ENCODE data around the gene CEBPZ. TPM values are rescaled to one million over a fixed set of nuclear protein-coding genes. Genes with fewer than 3 reads are reported as not detected.
A peak's percentile ranks its signal among the peaks of the same experiment; 100 is the strongest.

CEBPZ gene
- total and polyA plus RNA-seq, 10 of the 15 experiments (the other 5 are each of a cell fraction or from before 2014, with no cell fraction given): 29.4 to 89.2 (median 49.5) TPM

- TF ChIP-seq STAT3 (IDR thresholded peaks at IDR 0.05; ENCODE audit: low read depth, low read length): no peak
- peak; percentile 82 for TF ChIP-seq NKRF (conservative IDR thresholded peaks at IDR 0.05)
- peak; percentile 74 for TF ChIP-seq BACH1 (IDR thresholded peaks at IDR 0.05; ENCODE audit: borderline replicate concordance)
- TF ChIP-seq E2F4 (IDR thresholded peaks at IDR 0.05; ENCODE audit: low read depth, low read length): no peak
- TF ChIP-seq ATF7 (IDR thresholded peaks at IDR 0.05; ENCODE audit: low read depth): peak; percentile 36; the same call in 1 of the 2 replicates
- no peak for TF ChIP-seq FOS (IDR thresholded peaks at IDR 0.05; ENCODE audit: borderline replicate concordance, extremely low read depth, insufficient read length)
- TF ChIP-seq ATF2 (IDR thresholded peaks at IDR 0.05; ENCODE audit: low read length): no peak
- TF ChIP-seq IRF5 (IDR thresholded peaks at IDR 0.05; ENCODE audit: borderline replicate concordance): no peak
- TF ChIP-seq MTA2 (IDR thresholded peaks at IDR 0.05; ENCODE audit: low read depth): no peak; the same call in 1 of the 2 replicates
- TF ChIP-seq SIX5 (IDR thresholded peaks at IDR 0.05; ENCODE audit: low read depth, low read length, severe bottlenecking): no peak
- TF ChIP-seq MYC (IDR thresholded peaks at IDR 0.05; ENCODE audit: insufficient read depth, insufficient read length, insufficient replicate concordance, low read length, severe bottlenecking): no peak
- TF ChIP-seq SKIL (IDR thresholded peaks at IDR 0.05; ENCODE audit: low read depth, poor library complexity, severe bottlenecking): no peak
- no peak for TF ChIP-seq TCF7 (IDR thresholded peaks at IDR 0.05; ENCODE audit: borderline replicate concordance)
- TF ChIP-seq JUNB (IDR thresholded peaks at IDR 0.05): no peak
- no peak for TF ChIP-seq RELA (IDR thresholded peaks at IDR 0.05; ENCODE audit: borderline replicate concordance, partially characterized antibody)
- peak; percentile 18 for TF ChIP-seq E4F1 (IDR thresholded peaks at IDR 0.05; ENCODE audit: borderline replicate concordance, partially characterized antibody)
- no peak for TF ChIP-seq MEF2B (IDR thresholded peaks at IDR 0.05; ENCODE audit: partially characterized antibody, poor library complexity, severe bottlenecking)
These were observed 34.8 kb downstream of the CEBPZ start, which contains the start of gene CEBPZOS (continued) for GRCh38 chr2:37196320-37197195.
